PC-3 (cell line): ENCODE measurements around the gene UBL4A.

Experiments
- EZH2phosphoT487 ChIP-seq: fragments of 300-600 bp; sonication (generic); IDR thresholded peaks from 2 replicates; pipeline ENCODE4 v1.6.1; 2018; ENCODE audit warnings: mild to moderate bottlenecking, antibody characterized with exemption, low read length, borderline replicate concordance
- TF ChIP-seq, protein P1 (sequence below): fragments of 300-600 bp; sonication (generic); conservative IDR thresholded peaks from 2 replicates; pipeline ENCODE4 v1.5.1; 2017; ENCODE audit warnings: antibody characterized with exemption, low read depth, mild to moderate bottlenecking, low read length

DNA sequence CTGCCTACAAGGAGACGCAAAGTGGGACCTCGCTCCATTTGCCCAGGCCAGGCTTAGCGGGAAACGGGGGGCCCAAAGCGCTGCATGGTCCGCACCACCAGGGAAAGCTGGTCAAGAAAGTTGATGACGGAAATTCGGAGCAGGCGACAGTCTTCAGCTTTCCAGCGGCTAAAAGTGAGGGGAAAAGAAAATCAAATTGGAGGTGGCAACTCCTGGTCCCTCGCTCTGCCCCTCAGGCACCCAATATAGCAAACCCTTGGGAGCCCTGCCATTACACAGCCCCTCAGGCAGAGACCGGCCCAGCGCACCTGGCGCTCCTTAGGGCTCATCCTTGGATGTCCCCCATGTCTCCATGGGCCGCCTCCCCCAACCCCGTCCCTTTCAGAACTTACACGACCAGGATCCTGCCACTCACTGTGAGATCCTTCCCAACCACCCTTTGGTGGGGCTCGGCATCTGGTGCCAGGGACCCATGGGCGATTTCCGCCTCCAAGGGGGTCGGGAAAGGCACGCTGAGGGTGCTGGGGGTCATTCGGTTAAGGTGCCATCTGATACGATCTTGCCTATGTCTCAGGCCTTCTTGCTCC, 8.4 kb downstream of the UBL4A start:
- no peak for TF ChIP-seq EZH2phosphoT487
- TF ChIP-seq, protein P1, sequence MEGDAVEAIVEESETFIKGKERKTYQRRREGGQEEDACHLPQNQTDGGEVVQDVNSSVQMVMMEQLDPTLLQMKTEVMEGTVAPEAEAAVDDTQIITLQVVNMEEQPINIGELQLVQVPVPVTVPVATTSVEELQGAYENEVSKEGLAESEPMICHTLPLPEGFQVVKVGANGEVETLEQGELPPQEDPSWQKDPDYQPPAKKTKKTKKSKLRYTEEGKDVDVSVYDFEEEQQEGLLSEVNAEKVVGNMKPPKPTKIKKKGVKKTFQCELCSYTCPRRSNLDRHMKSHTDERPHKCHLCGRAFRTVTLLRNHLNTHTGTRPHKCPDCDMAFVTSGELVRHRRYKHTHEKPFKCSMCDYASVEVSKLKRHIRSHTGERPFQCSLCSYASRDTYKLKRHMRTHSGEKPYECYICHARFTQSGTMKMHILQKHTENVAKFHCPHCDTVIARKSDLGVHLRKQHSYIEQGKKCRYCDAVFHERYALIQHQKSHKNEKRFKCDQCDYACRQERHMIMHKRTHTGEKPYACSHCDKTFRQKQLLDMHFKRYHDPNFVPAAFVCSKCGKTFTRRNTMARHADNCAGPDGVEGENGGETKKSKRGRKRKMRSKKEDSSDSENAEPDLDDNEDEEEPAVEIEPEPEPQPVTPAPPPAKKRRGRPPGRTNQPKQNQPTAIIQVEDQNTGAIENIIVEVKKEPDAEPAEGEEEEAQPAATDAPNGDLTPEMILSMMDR: no peak
